Measurements from ENCODE around the gene SELENOI. TPM values are rescaled to one million over a fixed set of nuclear protein-coding genes. Genes with fewer than 3 reads are reported as not detected.
"Not testable (repeated sequence)": the region's sequence is repeated elsewhere in the genome, so short reads cannot be mapped to it uniquely, and the experiment has no call there.

Gene SELENOI
- total RNA-seq, 1 donor = 14.6 TPM

DNA sequence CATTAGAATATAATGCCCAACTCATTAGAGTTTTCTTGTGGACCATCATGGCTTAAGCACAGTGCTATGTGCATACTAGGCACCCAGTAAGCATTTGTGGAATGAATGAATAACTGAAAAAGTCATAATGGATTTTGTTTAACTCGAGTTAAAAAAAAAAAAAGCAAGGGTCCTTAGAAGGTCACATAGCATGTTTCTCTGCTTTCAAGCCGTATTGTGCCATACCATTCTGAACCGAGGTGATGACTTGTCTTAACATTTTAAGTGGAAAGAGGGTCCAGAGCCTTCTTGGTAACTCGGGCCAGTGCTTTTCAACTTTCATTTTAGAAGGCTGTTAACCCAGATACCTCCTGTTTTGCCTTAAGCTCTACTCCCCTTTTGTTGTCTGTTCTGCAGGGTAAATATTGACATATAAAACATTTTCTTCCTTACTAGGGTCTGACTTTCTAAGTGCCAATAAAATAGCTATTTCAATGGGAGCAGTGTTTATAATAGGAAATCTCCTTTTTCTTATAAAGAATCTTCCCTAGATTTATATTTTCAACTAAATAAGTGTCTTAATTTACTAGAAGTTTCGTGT is 1.4 kb downstream of the SELENOI start:
- H3K4me3 ChIP-seq (ENCODE audit: low read depth, low read length) = peak overlapping the region; percentile 90
- TF ChIP-seq, protein P1, sequence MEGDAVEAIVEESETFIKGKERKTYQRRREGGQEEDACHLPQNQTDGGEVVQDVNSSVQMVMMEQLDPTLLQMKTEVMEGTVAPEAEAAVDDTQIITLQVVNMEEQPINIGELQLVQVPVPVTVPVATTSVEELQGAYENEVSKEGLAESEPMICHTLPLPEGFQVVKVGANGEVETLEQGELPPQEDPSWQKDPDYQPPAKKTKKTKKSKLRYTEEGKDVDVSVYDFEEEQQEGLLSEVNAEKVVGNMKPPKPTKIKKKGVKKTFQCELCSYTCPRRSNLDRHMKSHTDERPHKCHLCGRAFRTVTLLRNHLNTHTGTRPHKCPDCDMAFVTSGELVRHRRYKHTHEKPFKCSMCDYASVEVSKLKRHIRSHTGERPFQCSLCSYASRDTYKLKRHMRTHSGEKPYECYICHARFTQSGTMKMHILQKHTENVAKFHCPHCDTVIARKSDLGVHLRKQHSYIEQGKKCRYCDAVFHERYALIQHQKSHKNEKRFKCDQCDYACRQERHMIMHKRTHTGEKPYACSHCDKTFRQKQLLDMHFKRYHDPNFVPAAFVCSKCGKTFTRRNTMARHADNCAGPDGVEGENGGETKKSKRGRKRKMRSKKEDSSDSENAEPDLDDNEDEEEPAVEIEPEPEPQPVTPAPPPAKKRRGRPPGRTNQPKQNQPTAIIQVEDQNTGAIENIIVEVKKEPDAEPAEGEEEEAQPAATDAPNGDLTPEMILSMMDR (IDR thresholded peaks at IDR 0.05; ENCODE audit: insufficient read depth, low read length) = no peak
- peak; percentile 20 for DNase-seq (ENCODE audit: low read depth)

DNA sequence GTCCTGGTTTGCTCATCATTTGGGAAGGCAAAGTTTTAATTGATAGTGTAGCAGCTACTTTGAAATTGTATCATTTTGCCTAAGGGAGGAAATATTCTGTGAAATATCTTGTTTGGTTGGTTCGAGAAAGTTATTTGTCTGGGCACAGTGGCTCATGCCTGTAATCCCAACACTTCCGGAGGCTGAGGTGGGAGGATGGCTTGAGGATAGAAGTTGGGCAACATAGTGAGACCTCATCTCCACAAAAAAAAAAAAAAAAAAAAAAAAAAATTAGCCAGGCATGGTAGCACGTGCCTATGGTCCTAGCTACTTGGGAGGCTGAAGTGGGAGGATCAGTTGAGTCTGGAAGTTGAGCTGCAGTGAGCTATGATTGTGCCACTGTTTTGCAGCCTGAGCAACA is 3.7 kb downstream of the SELENOI start:
- no peak for DNase-seq (ENCODE audit: low read depth)
- H3K4me3 ChIP-seq (ENCODE audit: low read depth, low read length) = no peak overlapping the region
- TF ChIP-seq, protein P1 (IDR thresholded peaks at IDR 0.05; ENCODE audit: insufficient read depth, low read length) = no peak

DNA sequence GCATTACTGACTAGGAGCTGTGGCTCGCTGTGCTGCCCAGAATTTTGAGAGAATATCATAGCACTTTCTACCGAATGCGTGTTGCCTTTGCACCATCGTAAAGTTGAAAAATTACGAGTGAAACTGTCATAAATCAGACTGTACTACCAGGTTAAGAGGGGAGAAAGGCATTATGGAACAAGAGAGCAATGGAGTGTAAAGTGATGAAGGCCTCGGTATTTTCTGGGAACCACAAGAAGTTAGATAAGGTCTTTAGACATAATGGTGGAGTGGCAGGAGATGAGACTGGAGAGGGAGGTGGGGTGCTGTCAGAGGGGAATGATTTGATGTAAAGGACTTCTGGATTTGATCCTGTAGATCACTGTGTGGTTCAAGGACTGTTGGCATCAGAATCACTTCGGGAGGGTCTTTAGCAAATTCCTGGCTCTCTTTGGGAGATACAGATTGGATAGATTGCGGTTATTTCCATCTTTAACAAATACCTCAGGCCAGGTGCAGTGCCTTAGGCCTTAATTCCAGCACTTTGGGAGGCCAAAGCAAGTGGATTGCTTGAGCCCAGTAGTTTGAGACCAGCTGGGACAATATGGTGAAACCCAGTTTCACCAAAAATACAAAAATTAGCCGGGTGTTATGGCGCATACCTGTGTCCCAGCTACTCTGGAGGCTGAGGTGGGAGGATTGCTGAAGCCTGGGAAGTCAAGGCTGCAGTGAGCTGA is 5.6 kb downstream of the SELENOI start:
- TF ChIP-seq, protein P1 (IDR thresholded peaks at IDR 0.05; ENCODE audit: insufficient read depth, low read length) = no peak
- H3K4me3 ChIP-seq (ENCODE audit: low read depth, low read length) = no peak overlapping the region
- no peak for DNase-seq (ENCODE audit: low read depth)

DNA sequence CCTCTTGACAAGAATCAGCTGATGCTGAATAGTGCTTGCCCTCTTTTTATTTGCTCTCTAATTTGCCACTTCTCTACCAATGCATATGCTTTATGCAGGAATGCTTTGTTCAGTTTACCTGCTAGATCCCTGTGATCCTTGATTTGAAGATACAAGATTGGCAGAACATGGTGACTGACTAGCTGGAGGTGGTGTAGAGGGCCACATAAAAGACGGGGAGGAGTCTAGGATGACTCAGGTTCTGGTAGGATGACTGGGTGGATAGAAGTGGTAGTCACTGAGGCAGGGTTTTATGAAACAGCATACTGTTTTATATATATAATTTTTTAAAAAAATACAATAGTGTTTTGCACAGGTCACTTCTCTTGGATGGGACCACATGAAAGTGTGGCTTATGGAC is 6.9 kb downstream of the SELENOI start:
- no peak overlapping the region for H3K4me3 ChIP-seq (ENCODE audit: low read depth, low read length)
- TF ChIP-seq, protein P1 (IDR thresholded peaks at IDR 0.05; ENCODE audit: insufficient read depth, low read length) = no peak
- peak; percentile 9 for DNase-seq (ENCODE audit: low read depth)

DNA sequence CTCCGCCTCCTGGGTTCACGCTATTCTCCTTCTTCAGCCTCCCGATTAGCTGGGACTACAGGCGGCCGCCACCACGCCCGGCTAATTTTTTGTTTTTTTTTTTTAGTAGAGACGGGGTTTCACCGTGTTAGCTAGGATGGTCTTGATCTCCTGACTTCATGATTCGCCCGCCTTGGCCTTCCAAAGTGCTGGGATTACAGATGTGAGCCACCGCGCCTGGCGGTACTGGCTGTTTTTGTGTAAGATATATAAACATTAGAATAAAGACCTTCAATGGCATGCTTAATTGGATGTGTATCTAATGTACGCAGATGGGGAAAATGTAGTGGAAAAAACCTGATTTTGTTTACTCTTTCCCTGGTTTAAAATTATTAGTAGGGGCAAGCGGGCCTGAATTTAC is 8.5 kb downstream of the SELENOI start:
- not testable (repeated sequence) for H3K4me3 ChIP-seq (ENCODE audit: low read depth, low read length); DNase-seq (ENCODE audit: low read depth)

DNA sequence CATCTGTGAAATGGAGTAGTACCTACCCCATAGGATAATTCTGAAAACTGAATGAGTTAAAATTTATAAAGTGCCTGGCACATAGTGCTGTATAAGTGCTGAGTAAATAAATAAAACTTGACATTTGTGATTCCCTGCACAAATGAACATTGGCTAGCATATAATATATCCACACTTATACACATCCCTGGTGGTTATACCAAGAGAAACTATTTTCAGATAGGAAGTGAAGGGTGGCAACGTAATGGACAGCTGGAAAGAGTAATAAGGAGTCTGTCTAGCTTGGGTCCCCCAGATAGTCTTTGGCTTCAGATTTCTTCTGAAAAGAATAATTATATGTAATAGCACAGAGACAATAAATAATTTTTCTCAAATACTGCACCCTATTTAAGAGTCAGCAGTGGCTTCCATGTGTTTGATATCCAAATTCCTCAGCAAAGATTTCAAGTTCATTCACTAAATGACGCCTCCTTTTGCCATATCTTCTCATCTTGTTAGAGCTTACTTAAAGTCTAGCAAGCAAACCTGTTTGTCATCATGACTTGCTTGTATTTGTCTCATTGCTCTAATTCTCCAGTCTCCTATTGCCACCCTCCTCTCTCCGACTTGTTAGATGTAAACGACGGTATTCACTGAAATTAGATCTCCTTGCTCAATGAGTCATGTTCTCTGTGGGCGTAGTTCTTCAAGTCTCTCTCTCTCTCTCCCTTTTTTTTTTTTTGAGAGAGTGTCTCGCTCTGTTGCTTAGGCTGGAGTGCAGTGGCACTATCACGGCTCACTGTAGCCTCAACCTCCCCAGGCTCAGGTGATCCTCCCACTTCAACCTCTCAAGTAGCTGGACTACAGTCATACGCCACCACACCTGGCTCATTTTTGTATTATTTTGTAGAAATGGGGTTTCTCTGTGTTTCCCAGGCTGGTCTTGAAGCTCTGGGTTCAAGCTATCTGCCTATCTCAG is 9.4 kb downstream of the SELENOI start:
- peak; percentile 86 for DNase-seq (ENCODE audit: low read depth)
- no peak overlapping the region for H3K4me3 ChIP-seq (ENCODE audit: low read depth, low read length)
- TF ChIP-seq, protein P1 (IDR thresholded peaks at IDR 0.05; ENCODE audit: insufficient read depth, low read length) = no peak

DNA sequence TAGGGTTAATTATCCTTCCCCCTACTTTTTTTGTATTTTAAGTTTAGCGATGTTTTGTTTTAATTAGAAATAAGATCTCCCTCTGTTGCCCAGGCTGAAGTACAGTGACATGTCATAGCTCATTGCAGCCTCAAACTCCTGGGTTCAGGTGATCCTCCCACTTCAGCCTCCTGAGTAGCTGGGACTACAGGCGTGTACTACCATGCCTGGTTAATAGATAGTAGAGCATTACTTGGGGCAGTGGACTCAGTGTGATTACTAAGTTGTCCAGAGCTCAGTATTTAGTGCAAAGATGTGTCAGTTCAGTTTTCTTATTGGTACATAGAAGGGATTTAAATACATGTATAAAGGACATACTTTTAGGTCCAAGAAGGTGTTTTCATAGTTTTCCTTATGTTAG is 10.2 kb downstream of the SELENOI start:
- no peak for DNase-seq (ENCODE audit: low read depth)
- H3K4me3 ChIP-seq (ENCODE audit: low read depth, low read length) = no peak overlapping the region
- TF ChIP-seq, protein P1 (IDR thresholded peaks at IDR 0.05; ENCODE audit: insufficient read depth, low read length) = no peak
